Ishikawa (cell line): ENCODE measurements around the gene NUBP1.

Experiments used
- CREB1 ChIP-seq: IDR thresholded peaks from 2 replicates; pipeline ENCODE4 v1.6.1; 2012; ENCODE audit warnings: low read depth
- EP300 ChIP-seq: IDR thresholded peaks from 2 replicates; pipeline ENCODE4 v1.6.1; 2012; ENCODE audit warnings: borderline replicate concordance
- TAF1 ChIP-seq: IDR thresholded peaks from 2 replicates; pipeline ENCODE4 v1.6.1; 2012; ENCODE audit warnings: low read depth, mild to moderate bottlenecking
- YY1 ChIP-seq: IDR thresholded peaks from 2 replicates; pipeline ENCODE4 v1.6.1; 2012; ENCODE audit warnings: low read depth

DNA sequence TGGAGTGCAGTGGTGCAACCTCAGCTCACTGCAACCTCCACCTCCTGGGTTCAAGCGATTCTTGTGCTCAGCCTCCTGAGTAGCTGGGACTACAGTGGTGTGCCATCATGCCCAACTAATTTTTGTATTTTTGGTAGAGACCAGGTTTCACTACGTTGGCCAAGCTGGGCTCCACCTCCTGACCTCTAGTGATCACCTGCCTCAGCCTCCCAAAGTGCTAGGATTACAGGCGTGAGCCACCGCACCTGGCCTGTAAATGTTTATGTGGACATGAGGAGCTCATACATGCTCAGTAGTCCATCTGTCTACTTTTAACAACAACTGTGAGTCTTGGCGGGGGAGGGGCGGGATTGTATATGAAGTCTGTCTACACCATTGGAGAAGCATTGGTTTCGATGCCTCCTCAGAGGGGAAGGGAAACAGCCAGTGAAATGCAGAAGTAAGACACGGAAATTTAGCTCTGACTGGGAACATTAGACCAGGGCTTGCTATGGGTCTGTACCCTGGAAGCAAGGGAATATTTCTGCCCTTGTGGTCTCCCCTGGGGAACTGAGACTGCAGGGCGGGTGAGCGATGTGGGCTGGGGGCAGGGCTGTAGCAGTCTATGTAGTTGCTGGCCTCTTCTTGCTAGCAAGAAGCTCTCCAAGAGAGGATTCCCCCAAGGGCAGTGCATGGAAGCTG lies 9.3 kb downstream of the NUBP1 start:
- no peak for TF ChIP-seq TAF1
- no peak for TF ChIP-seq YY1
- TF ChIP-seq EP300: no peak
- TF ChIP-seq CREB1: no peak
